ENCODE data around the gene MCHR1.

The MCHR1 gene

GRCh38 chr22:40727964-40728615 is 48.8 kb downstream of the MCHR1 start:
- no peak for DNase-seq

GRCh38 chr22:40728731-40729189 is 49.5 kb downstream of the MCHR1 start:
- DNase-seq: peak; percentile 62

- no peak for DNase-seq
Observed at GRCh38 chr22:40729284-40729683, 50.0 kb downstream of the MCHR1 start.

All from CD4-positive, alpha-beta T cell treated with Interferon gamma for 1 hour (primary cell).